Inflammatory macrophage (primary cell): ENCODE data around the gene PIP5K1C.

Source experiments
- DNase-seq, 2 donors: peaks; one replicate each; pipeline ENCODE4 v3.0.0-alpha.2; 2020 to 2022

PIP5K1C gene

GRCh38 chr19:3693025-3693925 is 7.0 kb downstream of the PIP5K1C start:
- DNase-seq, result no peak

GRCh38 chr19:3692141-3693024 is 7.9 kb downstream of the PIP5K1C start:
- DNase-seq, result no peak

- DNase-seq, result no peak
These were observed 8.5 kb downstream of the PIP5K1C start for GRCh38 chr19:3691726-3692125.

DNA sequence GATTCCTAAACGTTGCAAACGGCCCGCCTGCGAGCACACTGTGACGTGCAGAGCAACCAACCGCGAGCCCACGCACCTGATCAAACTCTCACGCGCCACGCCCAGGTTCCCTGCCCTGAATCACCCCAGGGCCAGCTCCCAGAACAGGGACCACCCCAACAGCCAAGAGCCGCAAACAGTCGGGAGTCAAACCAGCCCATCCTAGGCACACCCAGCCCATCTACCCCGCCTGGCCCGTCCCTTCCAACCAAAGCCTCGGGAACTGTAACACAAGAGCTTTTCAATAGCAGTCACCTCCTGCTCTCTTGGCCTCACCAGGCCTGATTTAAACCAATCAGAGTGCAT is 8.9 kb downstream of the PIP5K1C start:
- DNase-seq, result no peak

DNA sequence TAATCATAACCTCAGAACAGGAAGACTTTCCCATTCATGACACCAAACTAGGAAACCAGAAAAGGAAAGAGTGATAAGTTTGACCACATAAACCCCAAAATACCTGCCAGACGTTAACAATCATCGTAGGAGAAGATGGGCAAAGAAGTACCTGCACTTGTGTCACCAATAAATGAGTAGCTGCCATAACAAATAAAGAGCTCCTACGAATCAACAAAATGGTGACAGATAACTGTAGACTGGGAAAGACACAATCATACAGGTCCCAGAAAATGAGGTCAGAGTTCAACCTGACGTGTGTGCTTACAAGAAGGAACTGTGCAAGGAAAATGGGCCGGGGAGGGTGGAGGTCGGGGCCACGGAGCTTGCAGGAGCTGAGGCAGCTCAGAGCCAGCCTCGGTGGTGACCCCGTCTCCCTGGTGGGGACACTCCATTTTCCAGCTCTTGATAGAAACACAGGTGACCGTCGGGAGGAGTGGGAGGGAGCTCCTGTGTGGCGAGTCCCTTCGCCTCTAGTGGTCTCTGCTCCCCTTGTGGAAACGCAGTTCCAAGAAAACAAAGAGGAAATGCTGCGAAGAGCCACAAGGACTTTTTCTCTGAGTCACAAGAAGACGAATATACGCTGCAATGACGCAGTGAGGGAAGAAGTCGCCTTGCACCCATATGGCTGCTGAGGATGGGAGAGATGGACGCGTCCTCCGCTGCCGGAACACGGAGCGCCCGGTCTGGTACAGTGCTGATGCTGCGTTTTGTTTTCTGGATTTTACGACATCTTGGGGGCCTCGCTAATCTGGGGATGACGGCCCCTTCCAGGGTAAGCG is 9.5 kb downstream of the PIP5K1C start:
- DNase-seq, result peak; percentile 55 to 63

- peak in 1 of 2 donors; percentile 46 for DNase-seq
These were observed 12.2 kb downstream of the PIP5K1C start for GRCh38 chr19:3687774-3688706.

DNA sequence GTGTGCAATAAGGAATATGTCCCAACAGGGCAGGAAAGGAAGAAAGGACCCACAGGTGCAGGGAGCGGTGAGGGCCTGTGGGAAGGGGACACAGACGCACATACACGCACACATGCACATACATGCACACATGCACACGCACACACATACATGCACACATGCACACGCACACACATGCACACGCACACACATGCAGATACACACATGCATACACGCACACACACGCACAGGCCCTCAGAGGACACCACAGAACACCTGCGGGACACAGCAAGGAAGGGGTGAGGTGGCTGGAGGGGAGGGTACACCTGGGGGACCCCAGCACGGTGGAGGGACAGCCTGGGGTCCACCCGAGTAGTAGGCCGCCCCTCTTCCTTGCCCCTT is 12.9 kb downstream of the PIP5K1C start:
- no peak for DNase-seq

DNA sequence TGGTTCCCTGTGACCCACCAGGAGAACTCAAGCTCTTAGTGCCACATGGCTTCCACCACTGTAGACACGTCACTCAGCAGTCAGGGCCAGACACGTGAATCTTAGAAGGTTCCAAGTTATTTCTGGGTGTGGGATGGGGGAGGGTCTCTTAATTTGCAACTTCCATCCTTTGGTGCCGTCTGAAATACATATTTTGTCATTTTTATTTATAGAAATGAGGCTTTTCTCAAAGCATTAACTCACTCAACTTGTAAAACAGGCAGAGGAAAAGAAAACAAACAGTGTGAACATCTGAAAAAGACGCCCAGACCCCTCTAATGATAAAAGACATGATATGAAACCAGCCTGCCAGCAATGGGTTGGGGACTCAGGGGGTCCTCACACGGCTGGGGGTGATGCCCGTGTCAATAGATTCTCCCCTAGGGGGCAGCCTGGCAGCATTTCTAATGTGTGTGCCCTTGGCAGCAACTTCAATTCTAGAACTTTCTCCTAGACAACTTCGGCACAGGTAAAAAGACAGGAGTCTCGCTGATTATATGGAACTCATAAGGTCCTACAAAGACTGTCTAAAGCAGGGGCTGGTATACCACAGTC is 15.4 kb downstream of the PIP5K1C start:
- DNase-seq, result no peak

GRCh38 chr19:3684054-3684816 is 16.0 kb downstream of the PIP5K1C start:
- peak; percentile 55 to 93 for DNase-seq

DNA sequence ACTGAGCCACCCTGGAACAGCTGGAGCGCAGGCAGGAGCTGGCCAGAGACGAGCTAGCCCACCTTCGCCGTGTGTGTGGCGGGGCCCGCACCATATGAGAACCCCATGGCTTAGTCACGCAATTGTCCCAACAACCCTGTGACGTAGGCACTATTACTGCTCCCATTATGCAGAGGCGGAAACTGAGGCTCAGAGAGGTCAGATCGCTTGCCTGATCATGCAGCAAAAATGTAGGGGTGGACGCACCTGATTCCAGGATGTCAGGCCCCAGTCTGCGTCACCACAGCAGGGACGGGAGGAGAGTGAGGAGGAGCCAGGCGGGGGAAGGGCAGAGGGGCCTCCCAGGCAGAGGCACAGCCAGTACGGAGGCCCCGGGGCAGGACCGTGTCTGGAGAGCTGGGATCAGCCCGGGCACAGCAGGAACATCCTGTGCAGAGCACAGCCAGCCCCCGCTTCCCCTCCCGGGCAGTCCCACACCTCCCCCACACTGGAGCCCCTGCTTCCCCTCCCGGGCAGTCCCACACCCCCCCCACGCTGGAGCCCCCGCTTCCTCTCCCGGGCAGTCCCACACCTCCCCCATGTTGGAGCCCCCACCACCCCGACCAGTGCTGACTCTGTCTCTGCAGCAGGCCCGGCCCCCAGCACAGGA is 16.7 kb downstream of the PIP5K1C start:
- DNase-seq, result no peak

GRCh38 chr19:3682741-3683404 is 17.4 kb downstream of the PIP5K1C start:
- DNase-seq, result peak in 1 of 2 donors; percentile 41

DNA sequence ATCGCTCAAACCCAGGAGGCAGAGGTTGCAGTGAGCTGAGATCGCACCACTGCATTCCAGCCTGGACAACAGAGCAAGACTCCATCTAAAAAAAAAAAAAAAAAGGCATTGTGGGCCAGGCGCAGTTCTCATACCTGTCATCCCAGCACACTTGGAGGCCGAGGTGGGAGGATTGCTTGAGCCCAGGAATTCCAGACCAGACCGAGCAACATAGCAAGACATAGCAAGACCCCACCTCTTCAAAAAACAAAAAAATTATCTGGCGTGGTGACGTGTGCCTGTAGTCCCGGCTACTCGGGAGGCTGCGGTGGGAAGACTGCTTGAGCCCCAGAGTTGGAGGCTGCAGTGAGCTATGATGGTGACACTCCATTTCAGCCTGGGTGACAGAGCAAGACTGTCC is 18.0 kb downstream of the PIP5K1C start:
- no peak for DNase-seq

GRCh38 chr19:3680939-3681338 is 19.3 kb downstream of the PIP5K1C start:
- no peak for DNase-seq

DNA sequence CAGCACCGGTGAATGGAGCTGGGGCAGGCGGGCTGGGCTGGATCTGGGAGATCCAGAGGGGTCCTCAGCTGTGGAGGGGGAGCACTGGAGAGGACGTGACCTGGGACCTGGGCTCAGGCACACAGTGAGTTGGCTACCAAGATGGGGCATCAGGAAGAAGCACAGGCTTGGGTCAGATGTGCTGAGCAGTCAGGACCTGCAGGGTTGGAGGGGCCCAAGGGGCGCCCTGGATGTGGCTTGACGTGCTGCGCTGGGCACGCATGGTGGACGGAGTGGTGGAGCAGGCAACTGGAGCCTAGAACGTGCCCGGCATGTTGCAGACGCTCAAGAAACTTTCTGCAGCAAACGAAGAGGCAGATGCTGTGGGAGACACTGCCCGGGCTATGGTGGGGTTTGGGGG is 20.7 kb downstream of the PIP5K1C start:
- DNase-seq, result no peak

- no peak for DNase-seq
These were observed 21.1 kb downstream of the PIP5K1C start for GRCh38 chr19:3679138-3679537.

GRCh38 chr19:3678188-3678587 is 22.1 kb downstream of the PIP5K1C start:
- DNase-seq, result no peak

DNA sequence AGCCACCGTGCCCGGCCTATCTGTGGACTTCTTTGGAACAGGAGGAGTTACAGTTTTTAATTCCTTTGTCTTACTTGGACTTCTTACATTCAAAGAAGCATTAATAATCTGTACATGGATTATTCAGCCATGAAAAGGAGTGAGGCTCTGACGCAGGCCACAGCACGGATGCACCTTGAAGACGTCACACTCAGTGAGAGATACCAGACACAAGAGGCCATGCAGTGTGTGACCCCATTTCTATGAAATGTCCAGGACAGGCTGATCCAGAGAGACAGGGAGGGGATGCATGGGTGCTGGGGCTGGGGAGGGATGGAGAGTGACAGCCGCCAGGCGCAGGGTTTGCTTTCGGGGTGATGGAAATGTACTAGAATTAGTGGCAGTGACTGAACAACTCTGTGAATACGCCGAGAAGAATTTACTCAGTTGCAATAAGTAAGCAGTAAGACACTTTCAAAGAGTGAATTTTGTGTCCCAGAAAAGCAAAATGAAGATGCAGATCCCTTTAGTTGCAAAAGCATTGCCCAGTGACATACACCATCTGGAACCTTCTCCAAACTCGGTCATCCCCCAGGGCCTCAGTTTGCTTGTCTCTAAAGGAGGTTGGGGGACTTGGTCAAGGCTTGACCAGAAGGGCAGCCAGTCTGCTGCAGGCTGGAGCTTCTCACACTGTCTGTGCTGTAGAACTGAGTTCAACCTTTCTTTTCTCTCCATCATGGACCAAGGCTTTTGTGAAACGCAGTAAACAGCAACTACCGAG is 25.3 kb downstream of the PIP5K1C start:
- DNase-seq, result no peak
